Chondrocyte (in vitro differentiated cells): ENCODE measurements around the gene BPIFB2. TPM values are rescaled to one million over a fixed set of nuclear protein-coding genes. Genes with fewer than 3 reads are reported as not detected.
"Not testable (repeated sequence)": the region's sequence is repeated elsewhere in the genome, so short reads cannot be mapped to it uniquely, and the experiment has no call there.

Experiments
- DNase-seq: peaks from one replicate; pipeline ENCODE4 v3.0.0; 2021; ENCODE audit warnings: mixed read lengths, low spot score
- H3K27ac Mint-ChIP-seq: one replicate; pipeline ENCODE4 v1.8.0; 2021; ENCODE audit warnings: mild to moderate bottlenecking, moderate library complexity, mixed read lengths; ENCODE audit not compliant: unreplicated experiment
- H3K27me3 Mint-ChIP-seq: 2 replicates; pipeline ENCODE4 v1.8.0; 2021; ENCODE audit warnings: low read depth, mixed read lengths
- H3K36me3 Mint-ChIP-seq: 2 replicates; pipeline ENCODE4 v1.8.0; 2021; ENCODE audit warnings: low read depth, mixed read lengths
- H3K4me1 Mint-ChIP-seq: 2 replicates; pipeline ENCODE4 v1.8.0; 2021; ENCODE audit warnings: low read depth, mild to moderate bottlenecking, mixed read lengths
- H3K4me3 Mint-ChIP-seq: one replicate; pipeline ENCODE4 v1.8.0; 2021; ENCODE audit warnings: mild to moderate bottlenecking, moderate library complexity, mixed read lengths; ENCODE audit not compliant: unreplicated experiment
- H3K9me3 Mint-ChIP-seq: 2 replicates; pipeline ENCODE4 v1.8.0; 2021; ENCODE audit warnings: low read depth, mixed read lengths
- CTCF ChIP-seq: fragments of 200-600 bp; sonication (generic); IDR thresholded peaks from 2 replicates; pipeline ENCODE4 v1.5.0; 2021; ENCODE audit warnings: antibody characterized with exemption, mild to moderate bottlenecking, moderate library complexity
- total RNA-seq: library from RNA; stranded (reverse); gene quantifications from 3 replicates; pipeline ENCODE4 v1.2.1, GENCODE V29; 2021

BPIFB2 gene
- total RNA-seq, 1 donor from 2014 or later = not detected

- H3K27ac Mint-ChIP-seq = no peak overlapping the region
- DNase-seq = no peak
- peaks cover 11% of the 10 kb centered on the region for H3K36me3 Mint-ChIP-seq
- H3K9me3 Mint-ChIP-seq = peaks cover 18% of the 10 kb centered on the region
- TF ChIP-seq CTCF = no peak
- H3K4me1 Mint-ChIP-seq = no peaks in the 10 kb centered on the region
- H3K4me3 Mint-ChIP-seq = no peak overlapping the region
- peaks cover 30% of the 10 kb centered on the region for H3K27me3 Mint-ChIP-seq
Measured at GRCh38 chr20:32960849-32961731, 46.4 kb upstream of the BPIFB2 start.

DNA sequence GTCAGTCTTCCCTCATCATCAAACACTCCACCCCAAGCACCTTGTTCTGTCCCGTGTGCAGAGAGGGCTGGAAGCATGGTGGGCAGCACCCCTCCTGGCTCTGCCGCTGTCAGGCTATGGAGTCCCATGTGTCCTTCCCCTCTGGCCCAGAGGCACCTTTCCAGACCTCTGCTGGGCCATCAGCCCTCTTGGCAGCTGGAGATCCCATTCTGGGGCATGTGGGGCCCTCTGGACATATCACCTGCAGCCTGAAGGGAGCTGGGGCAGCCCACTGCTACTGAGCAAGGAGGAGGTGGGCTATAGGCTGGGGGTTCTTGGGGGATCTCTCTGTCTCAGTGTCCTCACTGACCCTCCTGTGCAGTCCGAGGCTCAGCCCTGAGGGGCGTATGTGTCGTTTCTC lies 45.5 kb upstream of the BPIFB2 start:
- H3K36me3 Mint-ChIP-seq = peaks cover 7% of the 10 kb centered on the region
- H3K4me1 Mint-ChIP-seq = no peaks in the 10 kb centered on the region
- H3K9me3 Mint-ChIP-seq = peaks cover 11% of the 10 kb centered on the region
- TF ChIP-seq CTCF = no peak
- H3K27ac Mint-ChIP-seq = no peak overlapping the region
- H3K4me3 Mint-ChIP-seq = no peak overlapping the region
- no peak for DNase-seq
- peaks cover 35% of the 10 kb centered on the region for H3K27me3 Mint-ChIP-seq

DNA sequence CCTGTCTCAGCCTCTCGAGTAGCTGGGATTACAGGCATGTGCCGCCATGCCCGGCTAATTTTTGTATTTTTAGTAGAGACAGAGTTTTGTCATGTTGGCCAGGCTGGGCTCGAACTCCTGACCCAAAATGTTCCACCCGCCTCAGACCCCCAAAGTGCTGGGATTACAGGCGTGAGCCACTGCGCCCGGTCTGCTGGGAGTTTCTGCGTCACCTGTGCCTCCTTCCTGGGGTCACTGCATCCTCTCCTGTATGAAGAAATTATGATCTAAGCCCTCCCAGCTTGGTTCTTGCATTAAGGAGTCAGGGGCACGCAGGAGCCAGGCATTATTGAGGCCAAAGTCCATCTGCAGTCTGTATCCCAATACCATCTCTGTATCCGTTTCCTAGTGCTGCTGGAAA lies 44.9 kb upstream of the BPIFB2 start:
- not testable (repeated sequence) for H3K36me3 Mint-ChIP-seq, DNase-seq, H3K4me3 Mint-ChIP-seq, H3K4me1 Mint-ChIP-seq, H3K27ac Mint-ChIP-seq, H3K9me3 Mint-ChIP-seq
- peaks cover 38% of the 10 kb centered on the region for H3K27me3 Mint-ChIP-seq

DNA sequence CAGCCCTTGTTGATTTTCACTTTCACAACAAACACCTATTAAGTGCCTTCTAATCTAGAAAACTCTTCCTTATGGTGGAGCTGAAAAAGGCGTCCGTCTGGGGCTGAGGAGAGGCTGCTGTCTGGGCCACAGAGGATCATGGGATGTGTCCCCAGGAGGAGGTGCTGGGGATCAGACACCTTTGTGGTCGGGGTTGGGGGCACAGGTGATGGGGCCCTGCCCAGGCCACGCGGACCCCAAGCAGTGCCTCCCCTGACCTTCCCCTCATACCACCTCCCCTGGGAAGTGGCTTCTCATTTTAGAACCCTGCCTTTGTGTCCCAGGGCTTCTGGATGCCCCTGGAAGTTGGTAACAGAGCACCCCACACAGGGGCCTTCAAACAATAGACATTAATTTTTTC lies 44.3 kb upstream of the BPIFB2 start:
- H3K27me3 Mint-ChIP-seq = peaks cover 35% of the 10 kb centered on the region
- DNase-seq = no peak
- no peak overlapping the region for H3K27ac Mint-ChIP-seq

DNA sequence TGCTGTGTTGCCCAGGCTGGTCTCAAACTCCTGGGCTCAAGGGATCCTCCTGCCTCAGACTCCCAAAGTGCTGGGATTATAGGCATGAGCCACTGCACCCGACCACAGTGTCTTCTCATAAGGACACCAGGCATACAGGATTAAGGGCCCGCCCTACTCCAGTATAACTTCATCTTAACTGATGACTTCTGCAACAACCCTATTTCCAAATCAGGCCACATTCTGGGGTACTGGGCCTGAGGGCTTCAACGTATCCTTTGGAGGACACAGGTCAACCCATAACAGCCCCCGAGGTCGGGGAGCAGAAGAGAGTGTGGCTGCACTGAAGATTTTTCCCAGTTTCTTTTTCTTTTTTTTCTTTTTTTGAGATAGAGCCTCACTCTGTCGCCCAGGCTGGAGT lies 42.9 kb upstream of the BPIFB2 start:
- peak; percentile 29 for DNase-seq
- Mint-ChIP-seq H3K27ac (no peak overlapping the region), H3K4me1 (no peaks in the 10 kb centered on the region), H3K36me3 (no peaks in the 10 kb centered on the region), H3K27me3 (peaks cover 33% of the 10 kb centered on the region), H3K4me3 (no peak overlapping the region), H3K9me3 (no peaks in the 10 kb centered on the region)
- no peak for TF ChIP-seq CTCF

More for the DNA sequence above, 44.3 kb upstream of the BPIFB2 start:
- peaks cover 1% of the 10 kb centered on the region for H3K9me3 Mint-ChIP-seq
- no peak overlapping the region for H3K4me3 Mint-ChIP-seq
- TF ChIP-seq CTCF = no peak
- peaks cover under 1% of the 10 kb centered on the region for H3K36me3 Mint-ChIP-seq
- H3K4me1 Mint-ChIP-seq = no peaks in the 10 kb centered on the region

- H3K36me3 Mint-ChIP-seq = no peaks in the 10 kb centered on the region
- H3K9me3 Mint-ChIP-seq = no peaks in the 10 kb centered on the region
- peaks cover 33% of the 10 kb centered on the region for H3K27me3 Mint-ChIP-seq
- H3K4me3 Mint-ChIP-seq = no peak overlapping the region
- H3K4me1 Mint-ChIP-seq = no peaks in the 10 kb centered on the region
- no peak for DNase-seq
- H3K27ac Mint-ChIP-seq = no peak overlapping the region
- no peak for TF ChIP-seq CTCF
Measured at GRCh38 chr20:32965115-32965514, 42.4 kb upstream of the BPIFB2 start.
